ENCODE measurements around the gene LKAAEAR1. TPM values are rescaled to one million over a fixed set of nuclear protein-coding genes. Genes with fewer than 3 reads are reported as not detected.

Gene LKAAEAR1
- total and polyA plus RNA-seq, 2 of the 4 experiments (the other 2 are of a cell fraction): 0.21 TPM; not detected in 1

DNA sequence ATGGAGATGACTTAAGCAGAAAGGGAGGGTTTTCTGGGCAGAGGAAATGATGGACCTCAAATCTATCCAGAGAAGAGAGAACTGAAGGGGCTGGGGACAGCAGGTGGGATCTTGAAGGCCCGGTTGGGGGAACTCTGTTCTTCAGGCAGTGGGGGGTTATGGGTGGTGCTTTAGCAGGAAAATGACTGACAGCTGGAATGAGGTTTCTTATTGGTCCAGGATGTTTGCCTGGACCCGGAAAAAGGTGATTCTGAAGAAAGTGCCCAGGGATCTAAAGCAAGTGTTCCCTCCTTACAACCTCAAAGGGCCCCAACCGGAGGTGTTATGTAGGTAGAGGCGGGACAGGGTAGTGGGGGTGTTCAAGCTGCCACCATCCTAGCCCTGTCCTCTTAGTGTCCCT, 11.3 kb upstream of the LKAAEAR1 start:
- ChIA-PET POLR2A (ENCODE audit: unreplicated experiment) (no interaction called here), CTCF (no interaction called here)
- no peak overlapping the region for H3K18ac ChIP-seq (ENCODE audit: low read depth, low read length)
- no peak overlapping the region for H3K56ac ChIP-seq (ENCODE audit: extremely low read depth, insufficient read depth, low read length)
- no peak overlapping the region for H2BK20ac ChIP-seq (ENCODE audit: low read depth, low read length)
- intact Hi-C loops (cut with micrococcal nuclease): no loop called here
- H3K9me3 ChIP-seq (ENCODE audit: control insufficient read depth, insufficient read depth, low read length): no peaks in the 10 kb centered on the region
- no peak overlapping the region for H3K4me3 ChIP-seq (ENCODE audit: insufficient read depth, low read depth, low read length)
- no peaks in the 10 kb centered on the region for H4K20me1 ChIP-seq (ENCODE audit: insufficient read depth, low read length)
- no peak overlapping the region for H2BK15ac ChIP-seq (ENCODE audit: low read depth, low read length)
- no peaks in the 10 kb centered on the region for H3K79me1 ChIP-seq (ENCODE audit: low read depth in 1 of 2, low read length in 2 of 2)
- no peak for DNase-seq
- no peak overlapping the region for H4K91ac ChIP-seq (ENCODE audit: insufficient read depth, low read depth, low read length)
- H3K14ac ChIP-seq (replicated peaks; ENCODE audit: low read depth, low read length): no peak overlapping the region
- no peak overlapping the region for H2AFZ ChIP-seq (replicated peaks; ENCODE audit: low read length, poor library complexity)
- TF ChIP-seq RCOR1 (IDR thresholded peaks at IDR 0.05; ENCODE audit: insufficient replicate concordance, low read length) (no peak), MXI1 (IDR thresholded peaks at IDR 0.05; ENCODE audit: borderline replicate concordance, low read depth, low read length) (no peak), USF2 (IDR thresholded peaks at IDR 0.05; ENCODE audit: low read depth, low read length) (no peak), FOS (IDR thresholded peaks at IDR 0.05; ENCODE audit: low read depth, low read length) (no peak), RAD21 (IDR thresholded peaks at IDR 0.05; ENCODE audit: low read length) (no peak), POLR2A (IDR thresholded peaks at IDR 0.05; ENCODE audit: low read depth, low read length) (no peak), CHD1 (IDR thresholded peaks at IDR 0.05; ENCODE audit: low read depth, low read length) (no peak), CTCF (conservative IDR thresholded peaks at IDR 0.05; ENCODE audit: low read depth, low read length) (no peak), NFE2L2 (IDR thresholded peaks at IDR 0.05; ENCODE audit: low read depth, low read length) (no peak), CEBPB (IDR thresholded peaks at IDR 0.05; ENCODE audit: low read depth, low read length) (no peak)
- WGBS, 2 experiments (ENCODE audit: extremely low coverage in 2 of 2, insufficient read length in 1 of 2): no CpG with 5 or more reads among the region's 4 CpGs
- dilution Hi-C loops (cut with HindIII; ENCODE audit: low sequenced_read_pairs, unreplicated experiment): no loop called here
- H3K4ac ChIP-seq (ENCODE audit: low read depth, low read length): no peak overlapping the region
- no peaks in the 10 kb centered on the region for H3K4me1 ChIP-seq (ENCODE audit: control insufficient read depth, insufficient read depth, low read length)
- H2AK9ac ChIP-seq (replicated peaks; ENCODE audit: low read depth, low read length, poor library complexity): no peak overlapping the region
- no peak overlapping the region for H2BK5ac ChIP-seq (ENCODE audit: low read depth, low read length, poor library complexity, severe bottlenecking)
- H3K4me2 ChIP-seq (ENCODE audit: low read depth, low read length): no peak overlapping the region
- no peak overlapping the region for H4K8ac ChIP-seq (ENCODE audit: low read depth in 2 of 2, low read length in 2 of 2)
- no peak for ATAC-seq (ENCODE audit: low read depth)
- no peak overlapping the region for H3K9ac ChIP-seq (ENCODE audit: low read depth, low read length)
- H3K23ac ChIP-seq (ENCODE audit: low read depth, low read length): no peak overlapping the region
- in situ Hi-C loops (cut with MboI; ENCODE audit: low sequenced_read_pairs): no loop called here
- H3K36me3 ChIP-seq (ENCODE audit: control insufficient read depth, insufficient read depth, low read length): no peaks in the 10 kb centered on the region
- no peak overlapping the region for H2AK5ac ChIP-seq (ENCODE audit: low read depth, low read length)
- H3K9me1 ChIP-seq (ENCODE audit: insufficient read depth, low read length): no peaks in the 10 kb centered on the region
- no TSS peak for BruUV-seq (replicated peaks)
- peaks cover 13% of the 10 kb centered on the region for H3K27me3 ChIP-seq (ENCODE audit: control insufficient read depth, insufficient read depth, low read length)
- H4K5ac ChIP-seq (ENCODE audit: low read depth, low read length): no peak overlapping the region
- H2BK120ac ChIP-seq (ENCODE audit: low read depth, low read length): no peak overlapping the region
- H3K27ac ChIP-seq (ENCODE audit: insufficient read depth, low read length): no peak overlapping the region
